ENCODE results near the gene STK32B.
"Not testable (repeated sequence)": the region's sequence is repeated elsewhere in the genome, so short reads cannot be mapped to it uniquely, and the experiment has no call there.

The STK32B gene

GRCh38 chr4:5403746-5404497, 352.6 kb downstream of the STK32B start:
- DNase-seq = no peak

- DNase-seq = no peak
Measured at GRCh38 chr4:5409237-5409636, 358.0 kb downstream of the STK32B start.

GRCh38 chr4:5409972-5410618, 358.8 kb downstream of the STK32B start:
- DNase-seq = no peak

- no peak for DNase-seq
Measured at GRCh38 chr4:5412296-5412695, 361.0 kb downstream of the STK32B start.

- DNase-seq = no peak
Measured at GRCh38 chr4:5412751-5413150, 361.5 kb downstream of the STK32B start.

- DNase-seq = no peak
Measured at GRCh38 chr4:5416637-5417036, 365.4 kb downstream of the STK32B start.

GRCh38 chr4:5420266-5420665, 369.0 kb downstream of the STK32B start:
- DNase-seq = no peak

GRCh38 chr4:5421416-5421815, 370.1 kb downstream of the STK32B start:
- DNase-seq = no peak

- no peak for DNase-seq
Measured at GRCh38 chr4:5422195-5422594, 370.9 kb downstream of the STK32B start.

- DNase-seq = no peak
Measured at GRCh38 chr4:5423670-5424069, 372.4 kb downstream of the STK32B start.

GRCh38 chr4:5424211-5424610, 372.9 kb downstream of the STK32B start:
- DNase-seq = no peak

- no peak for DNase-seq
Measured at GRCh38 chr4:5424901-5425300, 373.6 kb downstream of the STK32B start.

GRCh38 chr4:5429747-5430146, 378.5 kb downstream of the STK32B start:
- no peak for DNase-seq

GRCh38 chr4:5433196-5433595, 381.9 kb downstream of the STK32B start:
- DNase-seq = no peak

GRCh38 chr4:5435201-5435600, 383.9 kb downstream of the STK32B start:
- DNase-seq = no peak

GRCh38 chr4:5435823-5436222, 384.5 kb downstream of the STK32B start:
- DNase-seq = no peak

GRCh38 chr4:5443976-5444802, 392.9 kb downstream of the STK32B start:
- not testable (repeated sequence) for DNase-seq

- no peak for DNase-seq
Measured at GRCh38 chr4:5444918-5445517, 393.7 kb downstream of the STK32B start.

GRCh38 chr4:5446595-5447226, 395.4 kb downstream of the STK32B start:
- DNase-seq = no peak

- DNase-seq = no peak
Measured at GRCh38 chr4:5447755-5448154, 396.5 kb downstream of the STK32B start.

GRCh38 chr4:5448221-5448620, 396.9 kb downstream of the STK32B start:
- DNase-seq = no peak

- DNase-seq = no peak
Measured at GRCh38 chr4:5451243-5451642, 400.0 kb downstream of the STK32B start.

- DNase-seq = no peak
Measured at GRCh38 chr4:5452156-5452555, 400.9 kb downstream of the STK32B start.

All from retina (tissue), 1 donor.